ENCODE data around the gene FAM167B. TPM values are rescaled to one million over a fixed set of nuclear protein-coding genes. Genes with fewer than 3 reads are reported as not detected.

The FAM167B gene
- polyA plus RNA-seq, 4 donors = 8.4 to 11.1 (median 10.7) TPM

GRCh38 chr1:32221980-32222755, 24.9 kb upstream of the FAM167B start, which contains the start of the genes EIF3I and TMEM234:
EIF3I (plus strand) TSS chr1:32222407; CDS start chr1:32222442, 35 bp downstream.
TMEM234 (minus strand) TSS chr1:32222353; CDS start chr1:32222322, 31 bp downstream.
- peak in 3 of 4 donors; percentile 88 to 91 (median 88) for DNase-seq (ENCODE audit: low read depth in 4 of 4, low spot score in 3 of 4)

GRCh38 chr1:32223683-32224082, 23.3 kb upstream of the FAM167B start:
- DNase-seq (ENCODE audit: low read depth in 4 of 4, low spot score in 3 of 4) = no peak

GRCh38 chr1:32224285-32224684, 22.7 kb upstream of the FAM167B start:
- no peak for DNase-seq (ENCODE audit: low read depth in 4 of 4, low spot score in 3 of 4)

- no peak for DNase-seq (ENCODE audit: low read depth in 4 of 4, low spot score in 3 of 4)
Measured at GRCh38 chr1:32228771-32229170, 18.3 kb upstream of the FAM167B start.

- no peak for DNase-seq (ENCODE audit: low read depth in 4 of 4, low spot score in 3 of 4)
Measured at GRCh38 chr1:32231843-32232432, 15.1 kb upstream of the FAM167B start.

- DNase-seq (ENCODE audit: low read depth in 4 of 4, low spot score in 3 of 4) = no peak
Measured at GRCh38 chr1:32232558-32233304, 14.3 kb upstream of the FAM167B start.

GRCh38 chr1:32234792-32235191, 12.2 kb upstream of the FAM167B start:
- DNase-seq (ENCODE audit: low read depth in 4 of 4, low spot score in 3 of 4) = no peak

- no peak for DNase-seq (ENCODE audit: low read depth in 4 of 4, low spot score in 3 of 4)
Measured at GRCh38 chr1:32239337-32239736, 7.7 kb upstream of the FAM167B start.

GRCh38 chr1:32239790-32240139, 7.3 kb upstream of the FAM167B start:
- no peak for DNase-seq (ENCODE audit: low read depth in 4 of 4, low spot score in 3 of 4)

GRCh38 chr1:32240140-32240951, 6.7 kb upstream of the FAM167B start:
- peak in 1 of 4 donors; percentile 65 for DNase-seq (ENCODE audit: low read depth in 4 of 4, low spot score in 3 of 4)

GRCh38 chr1:32241001-32241763, 5.8 kb upstream of the FAM167B start:
- peak in 1 of 4 donors; percentile 54 for DNase-seq (ENCODE audit: low read depth in 4 of 4, low spot score in 3 of 4)

- DNase-seq (ENCODE audit: low read depth in 4 of 4, low spot score in 3 of 4) = no peak
Measured at GRCh38 chr1:32242341-32242851, 4.6 kb upstream of the FAM167B start.

GRCh38 chr1:32247452-32247851, 430 bp downstream of the FAM167B start:
- no peak for DNase-seq (ENCODE audit: low read depth in 4 of 4, low spot score in 3 of 4)

- no peak for DNase-seq (ENCODE audit: low read depth in 4 of 4, low spot score in 3 of 4)
Measured at GRCh38 chr1:32247983-32248889, 1.2 kb downstream of the FAM167B start.

- no peak for DNase-seq (ENCODE audit: low read depth in 4 of 4, low spot score in 3 of 4)
Measured at GRCh38 chr1:32249831-32250525, 3.0 kb downstream of the FAM167B start.

GRCh38 chr1:32250893-32251716, 4.1 kb downstream of the FAM167B start, which contains the start of gene LCK:
LCK (plus strand) TSS chr1:32251265; CDS start chr1:32274330, 23,065 bp downstream.
- DNase-seq (ENCODE audit: low read depth in 4 of 4, low spot score in 3 of 4) = no peak

Data from right renal pelvis (tissue), 4 donors.